Mesenteric fat pad (tissue), 1 donor: ENCODE results near the gene DAB2IP. TPM values are rescaled to one million over a fixed set of nuclear protein-coding genes. Genes with fewer than 3 reads are reported as not detected.
"Not testable (repeated sequence)": the region's sequence is repeated elsewhere in the genome, so short reads cannot be mapped to it uniquely, and the experiment has no call there.

ENCODE experiments used
- DNase-seq: peaks from one replicate; pipeline ENCODE4 v3.0.0-alpha.2; 2020; ENCODE audit warnings: low spot score
- total RNA-seq: library from RNA; stranded (reverse); fragmentation: NEBNext Ultra II Directional; extraction: Animal tissue kit (Norgen Biotek cat#: 25700); gene quantifications from one replicate; pipeline ENCODE4 v1.2.1, GENCODE V29; 2021
- donor health status: DM: yes; HTN: yes; CAD: no.

Gene DAB2IP
- total RNA-seq, 1 donor from 2014 or later: 86.1 TPM

DNA sequence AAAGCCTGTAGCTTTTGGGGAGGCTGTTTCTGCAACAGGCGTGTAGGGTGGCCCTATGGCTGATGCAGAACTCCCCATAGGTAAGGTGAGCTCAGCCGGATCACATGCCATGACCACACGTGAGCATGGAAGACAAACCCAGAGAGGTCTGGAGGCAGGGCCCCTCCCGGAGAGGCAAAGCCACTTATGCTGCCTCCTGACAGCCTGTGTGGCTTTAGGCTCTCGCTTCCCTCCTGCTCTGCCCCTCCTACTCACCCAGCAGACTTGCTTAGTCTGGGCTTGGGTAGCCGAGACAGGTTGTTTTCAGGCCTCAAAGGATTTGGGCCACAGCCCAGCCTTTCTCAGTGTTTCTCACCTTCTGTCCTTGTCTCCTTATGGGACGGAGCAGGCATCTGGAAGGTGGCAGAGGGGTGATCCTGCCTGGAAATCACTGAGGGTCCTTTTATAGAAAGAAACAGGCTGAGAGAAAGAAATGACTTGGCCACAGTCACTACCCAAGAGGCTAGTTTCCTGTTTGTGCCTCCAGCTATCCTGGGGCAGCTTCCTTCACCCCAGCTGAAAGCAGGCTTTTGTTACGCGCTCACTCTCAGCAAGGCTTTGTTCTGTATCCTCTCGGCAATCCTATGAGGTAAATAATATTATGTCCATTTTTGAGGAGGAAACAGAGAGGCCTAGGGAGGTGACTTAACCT, 89.9 kb downstream of the DAB2IP start:
- DNase-seq: no peak

DNA sequence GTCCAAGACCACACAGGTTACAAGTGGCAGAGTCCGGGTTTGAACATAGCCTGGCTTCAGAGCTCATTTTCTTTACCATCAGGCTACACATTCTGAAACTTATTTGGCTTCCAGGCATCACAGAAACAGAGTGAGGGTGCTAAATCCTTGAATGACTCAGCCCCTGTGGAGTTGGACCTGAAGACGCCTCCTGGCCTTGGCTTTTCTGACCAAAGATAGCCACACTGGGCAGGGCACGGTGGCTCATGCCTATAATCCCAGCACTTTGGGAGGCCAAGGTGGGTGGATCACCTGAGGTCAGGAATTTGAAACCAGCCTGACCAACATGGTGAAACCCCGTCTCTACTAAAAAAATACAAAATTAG, 90.5 kb downstream of the DAB2IP start:
- DNase-seq: not testable (repeated sequence)

- no peak for DNase-seq
Measured at GRCh38 chr9:121742923-121743322, 91.5 kb downstream of the DAB2IP start.

DNA sequence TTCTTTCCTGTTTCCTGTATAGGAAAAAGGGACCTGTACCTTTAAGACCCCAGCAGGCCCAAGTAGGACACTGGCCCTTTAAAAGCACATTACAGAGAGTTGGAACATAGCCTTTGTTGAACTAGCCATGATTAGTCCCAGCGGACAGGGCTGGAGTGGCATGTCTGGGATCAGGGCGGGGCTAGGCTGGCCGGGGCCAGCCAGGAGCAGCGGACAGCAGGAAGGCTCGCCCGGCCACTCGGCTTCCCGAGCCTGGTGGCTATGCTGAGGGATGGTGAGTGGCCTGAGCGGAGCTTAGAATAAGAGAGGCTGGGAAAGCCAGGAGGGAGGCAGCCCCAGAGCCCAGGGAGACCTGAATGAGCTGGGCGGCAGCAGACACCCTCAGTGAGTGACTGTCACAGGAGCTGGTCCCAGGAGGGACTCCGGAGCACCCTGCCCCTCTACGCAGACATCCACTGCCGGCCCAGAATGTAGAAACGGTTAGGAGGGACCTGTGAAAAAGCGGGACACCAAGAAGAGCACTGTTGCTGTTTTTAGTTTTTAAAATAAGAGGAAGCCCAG, 92.1 kb downstream of the DAB2IP start:
- peak; percentile 94 for DNase-seq

GRCh38 chr9:121744002-121744686, 92.7 kb downstream of the DAB2IP start:
- no peak for DNase-seq

GRCh38 chr9:121744687-121745395, 93.4 kb downstream of the DAB2IP start:
- DNase-seq: no peak

DNA sequence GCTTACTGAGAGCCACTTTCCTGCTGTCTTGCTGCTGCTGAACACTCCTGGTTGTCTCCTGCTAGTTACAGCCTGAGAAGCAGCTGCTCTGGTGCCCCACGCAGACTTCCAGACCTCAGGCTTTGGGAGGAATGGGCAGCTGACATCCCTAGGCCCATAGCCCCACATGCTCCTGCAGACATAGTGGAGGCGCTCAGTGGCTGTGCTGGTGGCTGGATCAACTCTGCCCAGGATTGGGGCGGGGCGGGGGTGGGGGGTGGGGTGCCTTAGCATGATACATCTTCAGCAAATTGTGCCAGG, 93.9 kb downstream of the DAB2IP start:
- DNase-seq: no peak

- DNase-seq: no peak
Measured at GRCh38 chr9:121746411-121746810, 95.0 kb downstream of the DAB2IP start.

- DNase-seq: no peak
Measured at GRCh38 chr9:121746866-121747265, 95.4 kb downstream of the DAB2IP start.

- DNase-seq: no peak
Measured at GRCh38 chr9:121748074-121748473, 96.6 kb downstream of the DAB2IP start.

GRCh38 chr9:121748727-121749423, 97.4 kb downstream of the DAB2IP start:
- no peak for DNase-seq

DNA sequence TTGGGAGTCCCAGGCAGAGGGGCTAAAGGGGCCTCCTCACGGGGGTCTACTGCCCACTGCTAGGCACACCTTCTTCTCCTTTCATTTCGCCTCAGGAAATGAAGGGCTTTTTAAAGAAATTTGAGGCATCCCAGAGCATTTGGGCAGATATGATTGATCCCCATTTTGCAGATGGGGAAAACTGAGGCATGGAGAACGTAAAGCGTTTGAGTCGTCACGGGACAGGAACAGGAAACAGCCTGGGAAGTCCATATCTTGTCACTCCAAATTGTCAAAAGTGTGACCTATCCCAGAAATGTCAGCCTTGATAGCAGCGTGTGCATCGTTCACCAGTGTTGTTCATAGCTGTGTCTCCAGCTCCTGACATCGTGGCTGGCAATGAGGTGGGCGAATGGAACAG, 98.2 kb downstream of the DAB2IP start:
- DNase-seq: no peak

DNA sequence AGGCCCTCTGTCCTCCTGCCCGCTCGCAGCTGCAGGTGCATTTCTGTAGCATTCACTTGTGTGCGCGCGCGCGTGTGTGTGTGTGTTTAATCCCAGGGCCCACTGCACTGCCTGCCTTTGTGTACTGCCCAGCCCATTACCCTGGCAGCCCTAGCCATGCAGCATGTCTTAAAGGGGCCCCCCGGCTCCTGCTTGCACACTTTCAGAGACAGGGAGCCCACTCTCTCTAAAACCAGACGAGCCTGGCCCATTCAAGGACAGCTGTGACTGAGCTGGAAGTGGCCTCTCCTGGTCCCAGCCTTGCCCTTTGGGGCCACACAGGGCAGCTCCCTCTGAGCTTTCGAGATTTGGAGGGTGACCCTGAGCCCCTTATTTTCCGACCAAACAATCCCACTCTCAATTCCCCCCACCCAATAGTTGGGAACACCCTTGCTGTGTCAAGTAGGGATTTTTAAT, 98.9 kb downstream of the DAB2IP start:
- DNase-seq: no peak

GRCh38 chr9:121750715-121751623, 99.5 kb downstream of the DAB2IP start:
- no peak for DNase-seq

GRCh38 chr9:121751686-121752445, 100.4 kb downstream of the DAB2IP start:
- no peak for DNase-seq

DNA sequence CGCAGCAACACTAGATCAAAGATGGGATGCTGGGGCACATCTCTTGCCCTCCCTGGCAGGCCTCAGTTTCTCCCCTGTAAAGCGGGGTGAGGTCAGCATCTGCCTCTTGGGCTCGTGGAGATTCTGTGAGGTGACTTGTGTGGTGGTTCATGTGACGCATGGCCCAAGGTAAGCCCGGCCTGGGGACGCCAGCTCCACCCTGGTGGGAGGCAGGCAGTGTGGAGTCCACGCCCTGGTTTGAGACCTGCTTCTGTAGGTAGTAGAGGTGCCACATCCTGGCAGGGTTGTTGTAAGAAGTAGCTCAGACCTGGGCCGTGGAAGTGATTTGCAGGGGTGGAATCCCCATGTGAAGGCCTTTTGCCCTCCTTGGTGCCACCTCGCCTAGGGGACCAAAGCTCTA, 101.5 kb downstream of the DAB2IP start:
- no peak for DNase-seq

DNA sequence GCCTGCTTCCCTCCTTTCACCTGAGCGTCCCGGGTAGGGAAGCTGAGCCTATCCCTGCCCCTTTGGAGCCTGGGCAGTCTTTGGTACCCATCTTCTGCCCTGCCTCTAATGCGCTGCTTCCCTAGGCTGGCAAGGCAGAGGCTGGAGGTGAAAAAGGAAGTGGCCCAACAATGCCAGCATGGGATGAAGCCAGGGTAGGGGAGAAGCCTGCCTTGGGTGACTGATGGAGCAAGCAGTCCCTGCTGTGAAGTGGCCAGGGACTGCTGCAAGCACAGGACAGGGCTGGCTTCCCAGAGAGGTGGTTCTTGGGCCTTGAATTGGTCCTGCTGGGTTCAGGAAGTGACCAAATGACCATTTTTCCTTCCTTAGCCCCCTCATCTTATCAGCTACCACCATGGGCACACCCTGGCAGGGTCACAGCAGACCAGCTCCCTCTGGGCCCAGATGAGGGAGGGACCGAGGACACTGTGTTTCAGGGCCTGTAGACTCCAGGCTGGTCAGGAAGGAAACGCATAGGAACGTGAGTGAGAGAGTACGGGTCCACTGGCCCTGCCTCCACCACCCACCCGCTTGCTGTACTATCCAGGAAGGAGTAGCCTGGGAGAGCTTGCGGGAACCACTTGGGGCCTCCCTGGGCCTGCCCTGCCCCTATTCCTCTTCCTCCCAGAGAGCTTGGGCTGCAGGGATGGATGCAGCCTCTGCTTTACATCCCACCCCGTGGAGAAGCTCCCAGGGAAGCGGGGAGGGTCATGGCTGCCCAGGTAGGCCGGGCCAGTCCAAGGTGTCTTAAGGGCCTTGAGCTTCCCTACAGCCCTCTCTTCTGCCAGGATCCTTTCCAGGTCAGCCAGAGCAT, 102.6 kb downstream of the DAB2IP start:
- no peak for DNase-seq

DNA sequence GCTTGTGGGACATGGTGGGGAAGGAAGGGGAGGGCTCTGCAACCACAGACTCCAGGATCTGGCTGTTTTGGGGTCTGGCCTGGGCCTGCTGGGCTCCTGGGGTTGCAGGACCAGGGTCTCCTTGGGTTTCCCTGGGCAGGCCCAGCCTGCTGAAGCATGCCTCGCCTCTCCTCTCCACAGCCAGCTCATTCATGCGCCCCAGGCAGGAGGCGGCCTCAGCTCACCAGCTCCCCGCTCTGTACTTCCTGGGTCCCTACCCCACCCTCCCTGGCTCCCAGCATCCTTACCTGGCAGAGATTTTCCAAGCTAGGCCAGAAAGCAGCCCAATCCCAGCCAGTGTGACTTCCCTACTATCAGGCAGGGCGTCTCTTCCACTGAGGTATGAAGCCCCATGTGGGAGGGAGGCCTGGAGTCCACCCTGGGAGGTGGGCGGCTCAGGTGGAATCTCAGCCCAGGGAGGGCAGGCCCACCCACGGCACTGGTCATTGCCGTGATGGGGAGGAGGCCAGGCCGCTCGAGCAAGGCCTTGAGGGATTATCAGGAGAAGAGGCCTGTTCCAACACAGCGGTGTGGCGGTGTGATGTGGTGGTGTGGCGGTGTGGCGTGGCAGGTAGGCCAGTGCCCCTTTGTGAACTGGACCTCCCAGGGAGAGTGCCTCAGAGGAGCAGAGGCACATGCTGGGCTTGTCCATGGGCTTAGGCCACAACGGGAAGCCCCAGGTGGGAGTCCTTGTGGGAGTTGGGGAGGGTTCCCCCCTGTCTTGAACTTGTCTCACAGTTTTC, 103.4 kb downstream of the DAB2IP start:
- no peak for DNase-seq
